H1 (cell line): ENCODE measurements around the gene FBXW10B. TPM values are rescaled to one million over a fixed set of nuclear protein-coding genes. Genes with fewer than 3 reads are reported as not detected.

Experiments used
- CHD7 ChIP-seq: fragments of 300-600 bp; sonication (generic); IDR thresholded peaks from 2 replicates; pipeline ENCODE4 v1.7.1; 2012; ENCODE audit warnings: low read length, moderate library complexity, mild to moderate bottlenecking, inconsistent platforms; ENCODE audit not compliant: insufficient replicate concordance
- MAFK ChIP-seq: IDR thresholded peaks from 2 replicates; pipeline ENCODE4 v1.6.1; 2012; ENCODE audit warnings: low read depth, mild to moderate bottlenecking, improper control_type of control experiment, low read length
- polyA plus RNA-seq, 7 experiments: library from polyadenylated mRNA; depleted of rRNA in 3 of 7; stranded (reverse) in 5 of 7; unstranded in 2 of 7; fragments of >200 nt in 5 of 7; fragments of 200-250 nt in 2 of 7; gene quantifications; 1 replicate in 5 of 7; 2 replicates in 1 of 7; 4 replicates in 1 of 7; pipeline versions ENCODE4 v1.2.1 to v1.2.3, GENCODE V29; 2011 to 2013; ENCODE audit warnings: missing spikeins in 2 of 7, mixed read lengths in 2 of 7
- total RNA-seq: library from RNA; stranded (reverse); fragmentation: NEBNext Ultra II Directional; extraction: Animal tissue kit (Norgen Biotek cat#: 25700); gene quantifications from 2 replicates; pipeline ENCODE4 v1.2.1, GENCODE V29; 2021

The FBXW10B gene
- total and polyA plus RNA-seq, 2 of the 8 experiments (the other 6 are each of a cell fraction or from before 2014, with no cell fraction given) = 0.14 TPM; not detected in 1

- TF ChIP-seq CHD7 (peak; percentile 98), MAFK (peak; percentile 18; the same call in 1 of the 2 replicates)
These were observed at the start of gene FBXW10B (continued) for GRCh38 chr17:15619331-15620058.
